Fibroblast of pulmonary artery (primary cell): ENCODE results near the gene DHDH.

ENCODE experiments used
- DNase-seq: peaks from one replicate; pipeline ENCODE4 v3.0.0-alpha.2; 2010; ENCODE audit warnings: low read depth
- H3K4me3 ChIP-seq: replicated peaks from 2 replicates; pipeline ENCODE4 v1.5.1; 2011; ENCODE audit warnings: low read depth, mild to moderate bottlenecking, control low read depth, low read length, moderate library complexity
- CTCF ChIP-seq: IDR thresholded peaks from 2 replicates; pipeline ENCODE4 v1.5.1; 2011; ENCODE audit warnings: mild to moderate bottlenecking, control low read depth, low read length, inconsistent platforms; ENCODE audit errors: missing control alignments

The DHDH gene

GRCh38 chr19:48950830-48951519 is 17.5 kb downstream of the DHDH start:
- H3K4me3 ChIP-seq = no peak overlapping the region
- TF ChIP-seq CTCF = no peak
- DNase-seq = no peak

GRCh38 chr19:48953141-48953540 is 19.6 kb downstream of the DHDH start:
- no peak for DNase-seq
- TF ChIP-seq CTCF = no peak
- no peak overlapping the region for H3K4me3 ChIP-seq

GRCh38 chr19:48953990-48954594 is 20.6 kb downstream of the DHDH start:
- TF ChIP-seq CTCF = no peak
- no peak for DNase-seq
- H3K4me3 ChIP-seq = peak overlapping the region; percentile 96

- H3K4me3 ChIP-seq = peak within 1 kb of the TSS; percentile 96
- no peak for TF ChIP-seq CTCF
- DNase-seq = peak; percentile 97
Measured at GRCh38 chr19:48954595-48955307, 21.3 kb downstream of the DHDH start, which contains the start of gene BAX. BAX (plus strand) TSS chr19:48954875; CDS start chr19:48954929, 54 bp downstream.

- H3K4me3 ChIP-seq = peak overlapping the region; percentile 96
- TF ChIP-seq CTCF = no peak
- no peak for DNase-seq
Measured at GRCh38 chr19:48955308-48955958, 21.9 kb downstream of the DHDH start.

GRCh38 chr19:48958006-48958405 is 24.5 kb downstream of the DHDH start:
- no peak overlapping the region for H3K4me3 ChIP-seq
- DNase-seq = no peak
- no peak for TF ChIP-seq CTCF
